NCI-H1105 (cell line): ENCODE results near the gene TBL3.
"Not testable (repeated sequence)": the region's sequence is repeated elsewhere in the genome, so short reads cannot be mapped to it uniquely, and the experiment has no call there.

Experiments
- DNase-seq: peaks from one replicate; lab custom pipeline; 2025; lab: John Stamatoyannopoulos, UW

TBL3 gene

GRCh38 chr16:2001035-2001434, 29.2 kb downstream of the TBL3 start:
- no peak for DNase-seq

- DNase-seq = no peak
These were observed 29.9 kb downstream of the TBL3 start for GRCh38 chr16:2001456-2002355.

GRCh38 chr16:2002406-2003230, 30.8 kb downstream of the TBL3 start:
- DNase-seq = no peak

GRCh38 chr16:2003231-2003826, 31.5 kb downstream of the TBL3 start:
- no peak for DNase-seq

GRCh38 chr16:2003827-2004641, 32.2 kb downstream of the TBL3 start:
- DNase-seq = peak; percentile 85

GRCh38 chr16:2004795-2005517, 33.1 kb downstream of the TBL3 start:
- DNase-seq = no peak

- no peak for DNase-seq
These were observed 33.8 kb downstream of the TBL3 start for GRCh38 chr16:2005646-2006045.

GRCh38 chr16:2006317-2006716, 34.5 kb downstream of the TBL3 start:
- no peak for DNase-seq

GRCh38 chr16:2007081-2007836, 35.4 kb downstream of the TBL3 start:
- no peak for DNase-seq

GRCh38 chr16:2008009-2008526, 36.2 kb downstream of the TBL3 start:
- no peak for DNase-seq

- DNase-seq = no peak
These were observed 36.8 kb downstream of the TBL3 start for GRCh38 chr16:2008631-2009163.

GRCh38 chr16:2009164-2009711, 37.4 kb downstream of the TBL3 start:
- DNase-seq = no peak

GRCh38 chr16:2009791-2010510, 38.1 kb downstream of the TBL3 start, which contains the start of gene ZNF598:
Gene ZNF598 (minus strand): TSS chr16:2009821.
- peak; percentile 62 for DNase-seq

- not testable (repeated sequence) for DNase-seq
These were observed 39.9 kb downstream of the TBL3 start for GRCh38 chr16:2011726-2012125.

GRCh38 chr16:2013527-2013926, 41.7 kb downstream of the TBL3 start:
- no peak for DNase-seq

- no peak for DNase-seq
These were observed 43.5 kb downstream of the TBL3 start for GRCh38 chr16:2015117-2015946.

GRCh38 chr16:2015947-2016208, 44.0 kb downstream of the TBL3 start:
- DNase-seq = no peak

- no peak for DNase-seq
These were observed 44.6 kb downstream of the TBL3 start for GRCh38 chr16:2016407-2016922.
